Stomach (tissue), 9 donors: ENCODE results near the gene TMED7. TPM values are rescaled to one million over a fixed set of nuclear protein-coding genes. Genes with fewer than 3 reads are reported as not detected.

ENCODE experiments used
- DNase-seq, 2 donors: peaks; one replicate each; pipeline versions ENCODE4 v3.0.0 to v3.0.0-alpha.2; 2013 to 2019
- H3K27ac ChIP-seq, 5 donors: fragments of 200-600 bp in 4 of 5; sonication (generic) in 4 of 5; one replicate each; pipeline ENCODE4 v1.5.1; 2013 to 2019; ENCODE audit warnings: mild to moderate bottlenecking in 1 of 5, moderate library complexity in 1 of 5
- H3K27me3 ChIP-seq, 3 donors: fragments of 200-600 bp; sonication (generic); one replicate each; pipeline ENCODE4 v1.5.1; 2017 to 2019; ENCODE audit warnings: mixed run types in 1 of 3
- H3K36me3 ChIP-seq, 4 donors: fragments of 200-600 bp; sonication (generic); 1 replicate in 3 of 4; 2 replicates in 1 of 4; pipeline ENCODE4 v1.5.1; 2016 to 2019
- H3K4me1 ChIP-seq, 4 donors: fragments of 200-600 bp; sonication (generic); one replicate each; pipeline ENCODE4 v1.5.1; 2016 to 2019
- H3K4me3 ChIP-seq, 4 donors: fragments of 200-600 bp; sonication (generic) in 3 of 4; one replicate each; pipeline ENCODE4 v1.5.1; 2016 to 2019; ENCODE audit warnings: mild to moderate bottlenecking in 1 of 4
- H3K9me3 ChIP-seq, 4 donors: fragments of 200-600 bp; sonication (generic); one replicate each; pipeline ENCODE4 v1.5.1; 2016 to 2019
- CTCF ChIP-seq, 7 experiments: fragments of 450-650 bp in 4 of 7; fragments of 200-600 bp in 3 of 7; sonication (generic) in 3 of 7; IDR thresholded peaks; one replicate each; pipeline ENCODE4 v1.5.1; 2016 to 2019; ENCODE audit warnings: antibody characterized with exemption in 7 of 7, control low read depth in 2 of 7, mild to moderate bottlenecking in 1 of 7
- EP300 ChIP-seq: sonication (generic); formaldehyde crosslinking; IDR thresholded peaks from one replicate; pipeline ENCODE4 v1.6.1; 2017; ENCODE audit warnings: antibody characterized with exemption
- POLR2A ChIP-seq, 4 donors: fragments of 450-650 bp; IDR thresholded peaks; one replicate each; pipeline ENCODE4 v1.6.1; 2016; ENCODE audit warnings: antibody characterized with exemption in 4 of 4, control low read depth in 2 of 4, mild to moderate bottlenecking in 1 of 4, moderate library complexity in 1 of 4
- POLR2AphosphoS5 ChIP-seq, 3 donors: sonication (generic); formaldehyde crosslinking; IDR thresholded peaks; one replicate each; pipeline ENCODE4 v1.6.1; 2016; ENCODE audit warnings: antibody characterized with exemption in 3 of 3
- WGBS, 5 donors: extraction: QIAGEN DNeasy Blood & Tissue Kit in 3 of 5; methylation state at CpG; one replicate each; pipeline versions ENCODE4 v1.1.5 to v1.1.7; 2013 to 2018; 5-methylcytosine and 5-hydroxymethylcytosine counted together
- intact Hi-C: fragments of 100-400 bp; cut with DNase I; formaldehyde crosslinking; loops from one replicate; pipeline ENCODE4 v1.15.1; 2023; ENCODE audit warnings: low total_unique reads
- polyA plus RNA-seq, 3 donors: library from polyadenylated mRNA; stranded (reverse); fragments of 200-250 nt; gene quantifications; one replicate each; pipeline ENCODE4 v1.2.3, GENCODE V29; 2013
- total RNA-seq, 5 donors: library from RNA; depleted of rRNA; stranded (reverse); fragments of >200 nt; gene quantifications; one replicate each; pipeline versions ENCODE4 v1.1.0 to v1.2.3, GENCODE V29; 2014 to 2016
- donor health status: healthy with polysubstance abuse.
- donor health status: Bipolar disorder and iron deficiency.
- donor health status: healthy.

Gene TMED7
- total and polyA plus RNA-seq, 8 donors = 9.8 to 169 (median 27.8) TPM

- DNase-seq = no peak
- peaks cover 17 to 41% (median 31%) of the 10 kb centered on the region in 4 donors for H3K4me1 ChIP-seq
- H3K4me3 ChIP-seq = no peak overlapping the region
- intact Hi-C loops = no loop called here
- no peaks in the 10 kb centered on the region for H3K27me3 ChIP-seq
- H3K27ac ChIP-seq = no peak overlapping the region
- WGBS, 5 donors = 85 to 96% (median 88%) methylated on average over 3 of the region's 3 CpGs
- peaks cover 0 to 8% (median 1%) of the 10 kb centered on the region in 4 donors for H3K36me3 ChIP-seq
- TF ChIP-seq CTCF (IDR thresholded peaks at IDR 0.05) (no peak), POLR2AphosphoS5 (IDR thresholded peaks at IDR 0.05) (no peak), POLR2A (IDR thresholded peaks at IDR 0.05) (no peak), EP300 (no peak)
- no peaks in the 10 kb centered on the region for H3K9me3 ChIP-seq
Observed at GRCh38 chr5:115605436-115605835, 20.4 kb downstream of the TMED7 start.

- intact Hi-C loops = no loop called here
- H3K9me3 ChIP-seq = no peaks in the 10 kb centered on the region
- 37 to 49% (median 40%) methylated on average over 10 to 11 of the region's 11 CpGs for WGBS, 5 donors
- H3K27ac ChIP-seq = peak overlapping the region; percentile 93 to 99 (median 95)
- no peak for DNase-seq
- peak overlapping the region; percentile 71 to 89 (median 80) for H3K4me3 ChIP-seq
- H3K27me3 ChIP-seq = no peaks in the 10 kb centered on the region
- peaks cover 27 to 51% (median 37%) of the 10 kb centered on the region in 4 donors for H3K4me1 ChIP-seq
- peaks cover 0 to 6% (median 0%) of the 10 kb centered on the region in 4 donors for H3K36me3 ChIP-seq
- TF ChIP-seq POLR2AphosphoS5 (IDR thresholded peaks at IDR 0.05) = no peak
- no peak for TF ChIP-seq EP300
- TF ChIP-seq POLR2A (IDR thresholded peaks at IDR 0.05) = no peak
- TF ChIP-seq CTCF (IDR thresholded peaks at IDR 0.05) = no peak
Observed at GRCh38 chr5:115602591-115603125, 23.2 kb downstream of the TMED7 start.

- DNase-seq = peak; percentile 56 to 84
- H3K36me3 ChIP-seq = peaks cover 0 to 6% (median 0%) of the 10 kb centered on the region in 4 donors
- peaks cover 27 to 50% (median 37%) of the 10 kb centered on the region in 4 donors for H3K4me1 ChIP-seq
- peak within 1 kb of the TSS; percentile 71 to 89 (median 80) for H3K4me3 ChIP-seq
- TF ChIP-seq EP300 = no peak
- TF ChIP-seq CTCF (IDR thresholded peaks at IDR 0.05) = peak in 3 of 7 experiments; percentile 24 to 41 (median 26)
- no peak for TF ChIP-seq POLR2A (IDR thresholded peaks at IDR 0.05)
- peak in 2 of 3 donors; percentile 42 to 58 for TF ChIP-seq POLR2AphosphoS5 (IDR thresholded peaks at IDR 0.05)
- 0 to 2% (median 1%) methylated on average over 7 to 71 of the region's 71 CpGs for WGBS, 5 donors
- no peaks in the 10 kb centered on the region for H3K27me3 ChIP-seq
- H3K9me3 ChIP-seq = no peaks in the 10 kb centered on the region
- H3K27ac ChIP-seq = peak within 1 kb of the TSS; percentile 93 to 99 (median 95)
- intact Hi-C loops = no loop called here
Observed at GRCh38 chr5:115601701-115602590, 23.9 kb downstream of the TMED7 start, which contains the start of gene TICAM2. TICAM2 (minus strand) TSS chr5:115602479; CDS start chr5:115581256, 21,223 bp downstream.

- H3K4me3 ChIP-seq = peak overlapping the region in 3 of 4 donors; percentile 71 to 85 (median 76)
- no peak overlapping the region for H3K27ac ChIP-seq
- intact Hi-C loops = no loop called here
- H3K9me3 ChIP-seq = no peaks in the 10 kb centered on the region
- WGBS, 5 donors = 70 to 82% (median 75%) methylated on average over 3 of the region's 3 CpGs
- peaks cover 0 to 6% (median 0%) of the 10 kb centered on the region in 4 donors for H3K36me3 ChIP-seq
- DNase-seq = no peak
- H3K27me3 ChIP-seq = no peaks in the 10 kb centered on the region
- TF ChIP-seq POLR2A (IDR thresholded peaks at IDR 0.05) = no peak
- TF ChIP-seq CTCF (IDR thresholded peaks at IDR 0.05) = no peak
- TF ChIP-seq EP300 = no peak
- no peak for TF ChIP-seq POLR2AphosphoS5 (IDR thresholded peaks at IDR 0.05)
- peaks cover 27 to 50% (median 37%) of the 10 kb centered on the region in 4 donors for H3K4me1 ChIP-seq
Observed at GRCh38 chr5:115600766-115601165, 25.1 kb downstream of the TMED7 start.
